ENCODE results near the gene DSCAM. TPM values are rescaled to one million over a fixed set of nuclear protein-coding genes. Genes with fewer than 3 reads are reported as not detected.

The DSCAM gene
- total and polyA plus RNA-seq, 4 donors: 8.2 to 27.7 (median 15.2) TPM

DNA sequence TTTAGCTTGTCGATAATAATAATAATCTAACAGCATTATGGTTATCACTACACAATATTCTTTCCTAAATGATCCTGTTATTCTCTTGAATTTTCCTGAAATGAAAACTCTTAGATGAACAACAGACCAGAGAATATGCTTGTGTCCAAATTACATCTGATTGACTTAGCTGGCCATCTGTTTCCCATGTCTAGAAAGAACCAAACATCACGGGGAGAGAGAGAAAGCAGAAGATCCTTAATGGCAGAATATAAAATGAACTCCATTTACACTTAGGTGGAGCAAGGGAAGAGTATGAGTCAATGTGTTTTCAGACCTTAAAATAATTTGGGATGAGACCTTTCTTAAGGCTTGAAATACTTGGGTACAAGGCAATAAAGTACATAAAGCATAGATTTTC is 162.2 kb downstream of the DSCAM start:
- no peak overlapping the region for H3K4me3 ChIP-seq (ENCODE audit: low read depth, low read length)
- peaks cover 28% of the 10 kb centered on the region for H3K4me1 ChIP-seq (ENCODE audit: control insufficient read depth, insufficient read depth, low read length)
- DNase-seq (ENCODE audit: low read depth in 4 of 6, low spot score in 6 of 6): peak in 1 of 6 donors; percentile 59
- WGBS (ENCODE audit: insufficient coverage): no CpG with 5 or more reads among the region's 2 CpGs
- no peaks in the 10 kb centered on the region for H3K36me3 ChIP-seq (ENCODE audit: control insufficient read depth, insufficient read depth, low read length)
- no peak overlapping the region for H3K27ac ChIP-seq (ENCODE audit: low read depth, low read length)
- H3K27me3 ChIP-seq (ENCODE audit: control insufficient read depth, insufficient read depth, low read length): no peaks in the 10 kb centered on the region
- H3K9me3 ChIP-seq (ENCODE audit: control insufficient read depth, insufficient read depth, low read length): no peaks in the 10 kb centered on the region

DNA sequence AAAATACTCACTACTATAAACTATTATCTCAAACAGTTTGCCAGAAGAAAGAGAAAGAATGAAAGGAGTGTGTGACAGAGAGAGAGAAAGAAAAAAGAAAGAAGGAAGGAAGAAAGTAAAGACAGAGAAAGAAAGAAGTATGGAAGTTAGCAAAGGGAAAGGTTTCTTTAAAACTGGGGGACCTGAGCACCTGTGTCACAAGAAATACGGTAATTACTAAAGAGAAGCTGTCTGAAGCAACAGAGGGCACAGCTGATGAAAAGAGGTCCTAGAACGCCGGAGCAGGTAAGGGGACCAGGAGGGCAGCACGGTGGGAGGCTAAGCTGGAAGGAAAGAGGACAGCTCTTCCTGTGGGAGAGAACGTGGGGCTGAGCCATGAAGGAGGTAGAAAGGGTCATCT is 163.6 kb downstream of the DSCAM start:
- H3K27me3 ChIP-seq (ENCODE audit: control insufficient read depth, insufficient read depth, low read length): no peaks in the 10 kb centered on the region
- peaks cover 23% of the 10 kb centered on the region for H3K4me1 ChIP-seq (ENCODE audit: control insufficient read depth, insufficient read depth, low read length)
- no peak for DNase-seq (ENCODE audit: low read depth in 4 of 6, low spot score in 6 of 6)
- no peaks in the 10 kb centered on the region for H3K36me3 ChIP-seq (ENCODE audit: control insufficient read depth, insufficient read depth, low read length)
- no peak overlapping the region for H3K4me3 ChIP-seq (ENCODE audit: low read depth, low read length)
- no peaks in the 10 kb centered on the region for H3K9me3 ChIP-seq (ENCODE audit: control insufficient read depth, insufficient read depth, low read length)
- WGBS (ENCODE audit: insufficient coverage): 82% methylated on average over 5 of the region's 5 CpGs
- H3K27ac ChIP-seq (ENCODE audit: low read depth, low read length): no peak overlapping the region

DNA sequence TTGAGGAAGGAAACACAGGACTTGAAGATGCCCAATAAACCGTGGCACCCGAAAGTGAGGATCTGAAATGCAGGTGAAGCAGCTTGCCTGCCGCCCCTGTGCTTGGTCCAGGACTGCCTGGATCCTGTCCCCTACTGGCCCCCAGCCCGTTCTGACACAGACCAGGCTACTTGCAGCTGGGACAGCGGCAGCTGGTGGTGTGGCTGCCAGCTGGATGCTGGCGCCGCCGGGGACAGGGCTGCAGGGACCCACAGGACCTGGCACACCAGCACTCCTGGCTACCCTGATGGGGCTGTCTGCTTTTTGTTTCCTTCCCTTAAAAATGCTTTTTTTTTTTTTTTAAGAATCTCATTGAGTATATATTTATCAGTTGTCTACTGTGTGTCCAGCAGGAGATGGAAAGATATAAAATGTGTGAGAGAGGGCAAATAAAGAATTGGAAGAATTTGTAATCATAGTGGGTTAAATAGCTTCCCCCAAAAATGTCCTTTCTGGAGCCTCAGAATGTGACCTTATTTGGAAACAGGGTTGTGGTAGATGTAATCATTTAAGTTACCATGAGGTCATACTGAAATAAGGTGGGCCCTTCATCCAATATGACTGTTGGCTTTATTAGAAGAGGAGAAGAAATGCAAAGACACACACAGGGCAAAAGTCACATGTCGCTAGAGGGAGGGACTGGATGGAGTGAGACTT is 165.6 kb downstream of the DSCAM start:
- Histone ChIP-seq H3K27me3 (ENCODE audit: control insufficient read depth, insufficient read depth, low read length) (no peaks in the 10 kb centered on the region), H3K4me1 (ENCODE audit: control insufficient read depth, insufficient read depth, low read length) (peaks cover 14% of the 10 kb centered on the region), H3K27ac (ENCODE audit: low read depth, low read length) (no peak overlapping the region), H3K9me3 (ENCODE audit: control insufficient read depth, insufficient read depth, low read length) (no peaks in the 10 kb centered on the region), H3K36me3 (ENCODE audit: control insufficient read depth, insufficient read depth, low read length) (no peaks in the 10 kb centered on the region), H3K4me3 (ENCODE audit: low read depth, low read length) (no peak overlapping the region)
- peak; percentile 24 to 80 (median 37) for DNase-seq (ENCODE audit: low read depth in 4 of 6, low spot score in 6 of 6)
- WGBS (ENCODE audit: insufficient coverage): 51% methylated on average over 9 of the region's 9 CpGs

DNA sequence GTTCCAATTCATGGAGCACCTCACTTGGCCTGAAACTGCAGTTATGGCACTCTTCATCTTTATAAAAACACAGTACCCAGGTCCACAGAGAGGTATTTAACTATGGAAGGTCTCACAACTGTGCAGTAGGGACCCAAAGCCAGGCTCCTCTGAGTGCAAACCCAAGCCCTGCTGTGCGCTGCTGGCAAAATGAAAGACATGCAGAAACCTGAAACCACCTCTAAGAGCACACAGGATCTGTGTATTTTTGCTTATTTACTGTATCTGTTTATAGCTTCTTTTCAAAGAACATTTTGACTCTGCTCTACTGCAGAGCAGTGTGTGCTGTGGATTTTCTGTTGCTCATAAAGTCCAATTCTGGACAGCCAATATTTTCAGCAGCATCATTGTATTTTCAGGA is 166.6 kb downstream of the DSCAM start:
- H3K4me3 ChIP-seq (ENCODE audit: low read depth, low read length): no peak overlapping the region
- DNase-seq (ENCODE audit: low read depth in 4 of 6, low spot score in 6 of 6): no peak
- H3K27me3 ChIP-seq (ENCODE audit: control insufficient read depth, insufficient read depth, low read length): no peaks in the 10 kb centered on the region
- no peaks in the 10 kb centered on the region for H3K9me3 ChIP-seq (ENCODE audit: control insufficient read depth, insufficient read depth, low read length)
- no peaks in the 10 kb centered on the region for H3K36me3 ChIP-seq (ENCODE audit: control insufficient read depth, insufficient read depth, low read length)
- peaks cover 12% of the 10 kb centered on the region for H3K4me1 ChIP-seq (ENCODE audit: control insufficient read depth, insufficient read depth, low read length)
- 60% methylated on average over 1 of the region's 1 CpG for WGBS (ENCODE audit: insufficient coverage)
- H3K27ac ChIP-seq (ENCODE audit: low read depth, low read length): no peak overlapping the region

DNA sequence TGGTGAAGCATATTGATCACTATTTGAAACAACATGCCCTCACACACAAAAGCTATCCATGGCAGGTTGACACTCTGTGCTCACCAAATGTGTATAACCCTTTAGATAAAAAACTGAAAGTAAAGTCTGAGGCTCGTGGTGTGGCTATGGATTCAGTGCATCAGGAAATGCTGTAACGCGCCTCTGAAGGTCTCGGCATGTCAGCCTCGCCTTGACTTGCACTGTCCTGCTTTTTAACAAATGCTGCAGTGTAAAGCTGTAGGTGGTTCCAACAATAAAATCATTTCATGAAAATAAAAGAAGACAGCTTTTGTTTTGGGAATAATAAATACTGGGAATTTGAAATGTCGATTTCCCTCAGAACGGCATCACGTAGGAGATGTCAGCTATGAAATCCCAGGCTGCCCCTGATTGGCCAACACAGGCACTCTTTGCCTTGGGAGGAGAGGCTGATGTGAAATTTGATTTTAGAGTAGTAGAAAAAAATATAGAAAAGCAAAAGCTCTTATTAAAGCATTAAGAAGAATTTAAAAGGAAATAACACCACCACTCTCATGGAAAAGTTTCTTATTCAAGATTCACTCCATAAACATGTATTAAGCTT is 168.2 kb downstream of the DSCAM start:
- H3K4me3 ChIP-seq (ENCODE audit: low read depth, low read length): no peak overlapping the region
- DNase-seq (ENCODE audit: low read depth in 4 of 6, low spot score in 6 of 6): peak in 1 of 6 donors; percentile 37
- no peak overlapping the region for H3K27ac ChIP-seq (ENCODE audit: low read depth, low read length)

DNA sequence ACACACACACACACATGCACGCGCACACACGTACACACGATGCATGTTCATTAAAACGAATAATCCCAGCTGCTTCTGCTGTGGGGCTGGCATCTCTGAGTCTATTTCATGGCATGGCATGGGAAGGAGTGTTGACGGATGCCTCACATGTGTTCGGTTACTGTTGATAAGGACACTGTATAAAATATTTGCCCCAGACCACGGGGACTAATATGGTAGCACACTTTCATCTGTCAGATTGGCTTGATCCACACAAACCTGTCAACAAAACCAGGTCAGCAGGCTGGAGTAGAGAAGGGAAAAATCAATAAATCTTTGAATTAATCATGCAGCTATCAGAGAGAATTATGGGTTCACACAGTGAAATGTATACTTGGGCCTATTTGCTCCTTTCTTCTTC is 171.9 kb downstream of the DSCAM start:
- Histone ChIP-seq H3K27ac (ENCODE audit: low read depth, low read length) (no peak overlapping the region), H3K4me3 (ENCODE audit: low read depth, low read length) (no peak overlapping the region), H3K36me3 (ENCODE audit: control insufficient read depth, insufficient read depth, low read length) (no peaks in the 10 kb centered on the region), H3K27me3 (ENCODE audit: control insufficient read depth, insufficient read depth, low read length) (no peaks in the 10 kb centered on the region), H3K9me3 (ENCODE audit: control insufficient read depth, insufficient read depth, low read length) (no peaks in the 10 kb centered on the region), H3K4me1 (ENCODE audit: control insufficient read depth, insufficient read depth, low read length) (no peaks in the 10 kb centered on the region)
- WGBS (ENCODE audit: insufficient coverage): 100% methylated on average over 1 of the region's 8 CpGs
- DNase-seq (ENCODE audit: low read depth in 4 of 6, low spot score in 6 of 6): peak in 1 of 6 donors; percentile 14

More for the DNA sequence above, 168.2 kb downstream of the DSCAM start:
- H3K9me3 ChIP-seq (ENCODE audit: control insufficient read depth, insufficient read depth, low read length): no peaks in the 10 kb centered on the region
- WGBS (ENCODE audit: insufficient coverage): 90% methylated on average over 3 of the region's 8 CpGs
- peaks cover 8% of the 10 kb centered on the region for H3K4me1 ChIP-seq (ENCODE audit: control insufficient read depth, insufficient read depth, low read length)
- H3K36me3 ChIP-seq (ENCODE audit: control insufficient read depth, insufficient read depth, low read length): no peaks in the 10 kb centered on the region
- no peaks in the 10 kb centered on the region for H3K27me3 ChIP-seq (ENCODE audit: control insufficient read depth, insufficient read depth, low read length)

DNA sequence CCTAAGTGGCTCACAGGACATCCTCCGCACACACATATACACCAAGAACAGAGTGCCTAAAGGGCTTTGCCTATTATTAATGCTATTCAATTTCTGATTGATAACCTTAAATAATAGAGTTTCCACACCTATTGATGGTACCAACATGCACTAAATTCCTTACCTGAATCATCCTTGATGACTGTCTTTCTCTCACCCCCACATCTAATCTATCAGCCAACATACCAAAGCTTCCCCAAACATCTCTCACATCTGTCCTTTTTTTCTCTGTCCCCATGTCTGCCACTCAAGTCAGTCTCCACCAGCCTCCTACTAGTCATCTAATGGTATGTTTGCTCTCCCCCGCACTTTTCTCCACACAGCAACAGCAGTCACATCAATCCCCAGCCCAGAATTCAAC is 174.4 kb downstream of the DSCAM start:
- WGBS (ENCODE audit: insufficient coverage): 67% methylated on average over 1 of the region's 2 CpGs
- Histone ChIP-seq H3K4me3 (ENCODE audit: low read depth, low read length) (no peak overlapping the region), H3K36me3 (ENCODE audit: control insufficient read depth, insufficient read depth, low read length) (no peaks in the 10 kb centered on the region), H3K27ac (ENCODE audit: low read depth, low read length) (no peak overlapping the region), H3K4me1 (ENCODE audit: control insufficient read depth, insufficient read depth, low read length) (no peaks in the 10 kb centered on the region), H3K9me3 (ENCODE audit: control insufficient read depth, insufficient read depth, low read length) (no peaks in the 10 kb centered on the region), H3K27me3 (ENCODE audit: control insufficient read depth, insufficient read depth, low read length) (no peaks in the 10 kb centered on the region)
- DNase-seq (ENCODE audit: low read depth in 4 of 6, low spot score in 6 of 6): no peak

DNA sequence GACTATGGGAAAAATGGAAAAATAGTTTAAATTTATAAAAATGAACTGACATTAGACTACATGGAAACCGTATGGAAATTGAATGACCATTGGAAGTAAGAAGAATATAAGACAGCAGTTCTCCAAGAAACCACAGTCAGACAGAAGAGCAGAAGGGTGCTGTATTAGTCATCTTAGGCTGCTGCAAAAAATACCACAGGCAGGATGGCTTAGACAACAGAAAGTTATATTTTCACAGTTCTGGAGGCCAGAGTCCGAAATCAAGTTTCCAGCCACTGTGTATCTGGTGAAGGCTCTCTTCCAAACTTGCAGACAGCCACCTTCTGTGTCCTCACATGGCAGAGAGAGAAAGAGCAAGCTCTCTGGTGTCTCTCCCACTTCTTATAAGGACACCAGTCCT is 175.2 kb downstream of the DSCAM start:
- Histone ChIP-seq H3K27me3 (ENCODE audit: control insufficient read depth, insufficient read depth, low read length) (no peaks in the 10 kb centered on the region), H3K27ac (ENCODE audit: low read depth, low read length) (no peak overlapping the region), H3K4me1 (ENCODE audit: control insufficient read depth, insufficient read depth, low read length) (no peaks in the 10 kb centered on the region), H3K4me3 (ENCODE audit: low read depth, low read length) (no peak overlapping the region), H3K36me3 (ENCODE audit: control insufficient read depth, insufficient read depth, low read length) (no peaks in the 10 kb centered on the region), H3K9me3 (ENCODE audit: control insufficient read depth, insufficient read depth, low read length) (no peaks in the 10 kb centered on the region)
- 90% methylated on average over 2 of the region's 2 CpGs for WGBS (ENCODE audit: insufficient coverage)
- no peak for DNase-seq (ENCODE audit: low read depth in 4 of 6, low spot score in 6 of 6)

DNA sequence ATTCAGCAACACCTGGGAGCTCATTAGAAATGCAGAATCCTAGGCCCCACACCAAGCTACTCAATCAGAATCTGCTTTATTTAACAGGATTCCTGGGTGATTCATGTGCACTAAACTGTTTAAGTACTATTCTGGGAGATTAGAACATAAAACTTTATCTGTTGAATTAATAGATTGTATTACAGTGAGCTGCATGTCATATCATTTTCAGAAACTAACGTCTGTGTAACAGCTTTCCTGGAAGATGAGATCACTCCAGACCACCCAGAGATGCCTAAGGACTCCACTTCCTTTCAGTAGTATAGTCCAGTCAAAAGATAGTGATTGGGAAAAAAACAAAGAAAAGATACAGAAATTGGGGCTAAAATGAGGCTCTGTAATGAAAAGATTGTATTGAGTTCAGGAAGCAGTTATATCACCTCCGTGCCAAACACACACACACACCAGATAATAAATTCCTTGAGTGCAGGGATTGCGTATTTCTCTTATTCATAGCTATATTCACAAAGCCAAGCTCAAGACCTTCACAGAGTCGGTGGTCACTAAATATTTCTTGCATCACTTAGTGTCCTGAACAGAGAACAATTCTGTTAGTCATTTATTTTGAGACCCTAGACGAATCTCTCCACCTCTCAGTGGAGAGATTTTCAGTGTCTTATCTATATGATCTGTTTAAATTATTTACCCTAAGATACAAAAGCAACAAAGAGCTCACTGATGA is 178.2 kb downstream of the DSCAM start:
- H3K27me3 ChIP-seq (ENCODE audit: control insufficient read depth, insufficient read depth, low read length): no peaks in the 10 kb centered on the region
- no peak overlapping the region for H3K4me3 ChIP-seq (ENCODE audit: low read depth, low read length)
- H3K9me3 ChIP-seq (ENCODE audit: control insufficient read depth, insufficient read depth, low read length): no peaks in the 10 kb centered on the region
- WGBS (ENCODE audit: insufficient coverage): no CpG with 5 or more reads among the region's 5 CpGs
- DNase-seq (ENCODE audit: low read depth in 4 of 6, low spot score in 6 of 6): peak in 1 of 6 donors; percentile 55
- no peaks in the 10 kb centered on the region for H3K4me1 ChIP-seq (ENCODE audit: control insufficient read depth, insufficient read depth, low read length)
- no peaks in the 10 kb centered on the region for H3K36me3 ChIP-seq (ENCODE audit: control insufficient read depth, insufficient read depth, low read length)
- no peak overlapping the region for H3K27ac ChIP-seq (ENCODE audit: low read depth, low read length)

Data from spinal cord (tissue), 10 donors.